HCT116 (cell line): ENCODE measurements around the gene KIAA1614.

Experiments
- EZH2 ChIP-seq: fragments of 200-600 bp; sonication (generic); IDR thresholded peaks from 2 replicates; pipeline ENCODE4 v1.6.1; 2017; ENCODE audit warnings: antibody characterized with exemption, mixed run types
- YY1 ChIP-seq: IDR thresholded peaks from 2 replicates; pipeline ENCODE4 v1.6.1; 2011; ENCODE audit warnings: low read length, low read depth, moderate library complexity, mild to moderate bottlenecking; ENCODE audit not compliant: insufficient replicate concordance; ENCODE audit errors: extremely low read depth

DNA sequence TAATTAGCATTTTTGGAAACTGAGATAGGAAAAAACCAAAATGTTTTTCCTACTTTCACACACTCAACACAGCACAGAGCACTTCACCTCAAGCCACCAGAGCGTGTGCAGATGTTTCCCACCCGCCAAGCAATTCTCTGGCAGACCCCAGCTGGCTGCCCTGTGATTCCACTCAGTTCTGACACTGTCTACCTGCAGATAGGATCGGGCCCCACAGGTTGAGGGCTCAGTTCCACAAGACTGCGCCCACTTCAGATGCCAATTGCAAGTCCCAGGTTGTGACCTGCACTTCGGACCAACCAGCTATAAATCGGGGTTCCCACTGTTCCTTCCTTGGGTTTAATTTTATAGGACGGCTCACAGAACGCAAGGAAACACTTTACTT, 9.9 kb downstream of the KIAA1614 start:
- no peak for TF ChIP-seq EZH2
- TF ChIP-seq YY1, result no peak
